ENCODE measurements around the gene PUM1.

Gene PUM1

DNA sequence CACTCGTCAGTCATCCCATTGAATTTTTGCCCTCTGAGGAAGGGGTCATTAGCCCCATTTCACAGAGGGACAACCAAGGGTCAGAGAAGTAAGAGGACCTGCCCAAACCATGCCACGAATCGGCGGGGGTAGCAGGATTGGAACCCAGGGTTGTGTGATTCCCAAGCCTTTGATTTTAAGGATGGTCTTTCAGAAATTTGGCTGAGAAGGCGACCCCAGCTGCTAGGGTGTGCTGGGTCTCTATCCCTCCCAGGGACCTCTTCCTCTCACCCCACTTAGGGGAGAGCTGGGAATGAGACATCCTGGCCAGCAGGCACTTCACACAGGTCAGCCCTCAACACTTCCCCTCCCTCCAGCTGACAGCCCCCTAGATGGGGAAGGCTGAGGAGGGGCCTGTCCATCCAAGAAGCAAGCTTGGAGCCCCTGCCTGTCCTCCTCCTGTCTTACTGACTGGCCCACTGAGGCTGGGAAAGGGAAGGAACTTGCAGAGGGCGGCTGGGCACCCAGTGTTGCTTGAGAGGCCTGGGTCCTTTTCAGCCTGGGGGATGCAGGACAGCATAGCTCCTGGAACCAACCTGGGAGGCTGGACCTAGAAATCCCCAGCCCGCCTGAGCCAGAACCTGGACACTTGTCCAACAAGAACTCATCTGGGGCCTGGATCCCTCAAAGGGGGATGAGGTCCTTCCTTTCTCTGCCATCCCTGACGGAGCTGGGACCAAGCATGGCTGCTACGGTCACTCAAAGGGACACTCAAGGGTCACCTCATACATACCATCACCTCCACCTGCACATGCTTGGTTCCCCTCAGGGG is 158.7 kb downstream of the PUM1 start:
- TF ChIP-seq, protein P1, sequence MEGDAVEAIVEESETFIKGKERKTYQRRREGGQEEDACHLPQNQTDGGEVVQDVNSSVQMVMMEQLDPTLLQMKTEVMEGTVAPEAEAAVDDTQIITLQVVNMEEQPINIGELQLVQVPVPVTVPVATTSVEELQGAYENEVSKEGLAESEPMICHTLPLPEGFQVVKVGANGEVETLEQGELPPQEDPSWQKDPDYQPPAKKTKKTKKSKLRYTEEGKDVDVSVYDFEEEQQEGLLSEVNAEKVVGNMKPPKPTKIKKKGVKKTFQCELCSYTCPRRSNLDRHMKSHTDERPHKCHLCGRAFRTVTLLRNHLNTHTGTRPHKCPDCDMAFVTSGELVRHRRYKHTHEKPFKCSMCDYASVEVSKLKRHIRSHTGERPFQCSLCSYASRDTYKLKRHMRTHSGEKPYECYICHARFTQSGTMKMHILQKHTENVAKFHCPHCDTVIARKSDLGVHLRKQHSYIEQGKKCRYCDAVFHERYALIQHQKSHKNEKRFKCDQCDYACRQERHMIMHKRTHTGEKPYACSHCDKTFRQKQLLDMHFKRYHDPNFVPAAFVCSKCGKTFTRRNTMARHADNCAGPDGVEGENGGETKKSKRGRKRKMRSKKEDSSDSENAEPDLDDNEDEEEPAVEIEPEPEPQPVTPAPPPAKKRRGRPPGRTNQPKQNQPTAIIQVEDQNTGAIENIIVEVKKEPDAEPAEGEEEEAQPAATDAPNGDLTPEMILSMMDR (conservative IDR thresholded peaks at IDR 0.05; ENCODE audit: low read depth, low read length), result no peak
- H3K4me3 ChIP-seq (ENCODE audit: low read length), result peak overlapping the region; percentile 52

GRCh38 chr1:30905916-30906620 is 159.4 kb downstream of the PUM1 start:
- H3K4me3 ChIP-seq (ENCODE audit: low read length), result no peak overlapping the region
- no peak for DNase-seq (ENCODE audit: low read depth)
- TF ChIP-seq, protein P1 (conservative IDR thresholded peaks at IDR 0.05; ENCODE audit: low read depth, low read length), result no peak

More for the DNA sequence above, 158.7 kb downstream of the PUM1 start:
- DNase-seq (ENCODE audit: low read depth), result no peak

DNA sequence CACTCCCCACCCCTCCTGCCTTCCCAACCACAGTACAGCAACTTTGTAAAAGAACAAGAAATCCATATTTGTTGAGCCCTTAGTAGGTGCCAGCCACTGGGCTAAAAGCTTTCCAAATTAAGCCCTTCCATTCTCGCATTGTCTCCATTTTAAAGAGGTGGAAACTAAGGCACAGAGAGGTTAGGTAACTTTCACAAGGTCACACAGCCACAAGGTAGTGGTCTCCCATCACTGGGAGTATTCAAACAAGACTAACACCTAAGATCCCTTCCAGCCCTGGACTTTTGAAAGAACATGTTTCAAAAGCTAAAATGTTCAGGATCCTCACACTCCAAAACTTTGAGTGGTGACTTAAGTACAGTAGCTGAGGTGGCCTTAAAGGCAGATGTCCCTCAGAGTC is 160.1 kb downstream of the PUM1 start:
- no peak overlapping the region for H3K4me3 ChIP-seq (ENCODE audit: low read length)
- no peak for DNase-seq (ENCODE audit: low read depth)
- TF ChIP-seq, protein P1 (conservative IDR thresholded peaks at IDR 0.05; ENCODE audit: low read depth, low read length), result no peak

GRCh38 chr1:30904962-30905335 is 160.6 kb downstream of the PUM1 start:
- TF ChIP-seq, protein P1 (conservative IDR thresholded peaks at IDR 0.05; ENCODE audit: low read depth, low read length), result no peak
- DNase-seq (ENCODE audit: low read depth), result no peak
- H3K4me3 ChIP-seq (ENCODE audit: low read length), result no peak overlapping the region

DNA sequence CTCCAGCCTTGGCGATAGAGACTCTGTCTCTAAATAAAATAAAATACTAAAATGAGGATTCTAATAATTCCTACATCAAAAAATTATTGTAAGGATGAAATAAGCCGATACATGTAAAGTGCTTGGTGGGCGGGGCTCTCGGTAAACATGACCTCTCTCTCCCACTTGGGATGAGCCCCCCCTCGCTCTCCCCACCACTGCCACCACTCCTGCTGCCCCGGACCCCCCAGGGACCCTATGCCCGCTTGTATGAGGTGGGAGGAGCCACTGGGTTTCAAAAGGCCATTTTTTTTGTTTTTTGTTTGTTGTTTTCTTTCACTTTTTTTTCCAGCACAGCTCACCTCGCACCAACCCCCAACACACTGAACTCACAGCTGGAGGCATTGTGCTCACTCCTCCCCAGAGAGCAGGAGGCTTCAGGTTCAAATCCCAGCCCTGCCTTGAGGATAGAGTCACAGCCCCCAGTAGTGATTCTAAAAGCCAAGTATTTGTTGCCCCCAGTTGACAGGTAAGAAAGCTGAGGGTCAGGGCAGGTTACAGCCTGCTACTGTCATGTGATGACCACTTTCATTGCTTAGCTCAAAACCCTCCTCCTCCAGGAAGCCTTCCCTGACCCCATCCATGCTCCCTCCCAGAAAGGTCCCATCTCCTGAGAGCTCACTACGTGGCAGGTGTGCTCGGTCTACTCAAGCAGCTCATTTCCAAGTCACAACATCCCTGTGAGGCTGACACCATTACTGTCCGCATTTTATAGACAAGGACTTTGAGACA is 161.1 kb downstream of the PUM1 start:
- TF ChIP-seq, protein P1 (conservative IDR thresholded peaks at IDR 0.05; ENCODE audit: low read depth, low read length), result no peak
- no peak overlapping the region for H3K4me3 ChIP-seq (ENCODE audit: low read length)
- DNase-seq (ENCODE audit: low read depth), result no peak

DNA sequence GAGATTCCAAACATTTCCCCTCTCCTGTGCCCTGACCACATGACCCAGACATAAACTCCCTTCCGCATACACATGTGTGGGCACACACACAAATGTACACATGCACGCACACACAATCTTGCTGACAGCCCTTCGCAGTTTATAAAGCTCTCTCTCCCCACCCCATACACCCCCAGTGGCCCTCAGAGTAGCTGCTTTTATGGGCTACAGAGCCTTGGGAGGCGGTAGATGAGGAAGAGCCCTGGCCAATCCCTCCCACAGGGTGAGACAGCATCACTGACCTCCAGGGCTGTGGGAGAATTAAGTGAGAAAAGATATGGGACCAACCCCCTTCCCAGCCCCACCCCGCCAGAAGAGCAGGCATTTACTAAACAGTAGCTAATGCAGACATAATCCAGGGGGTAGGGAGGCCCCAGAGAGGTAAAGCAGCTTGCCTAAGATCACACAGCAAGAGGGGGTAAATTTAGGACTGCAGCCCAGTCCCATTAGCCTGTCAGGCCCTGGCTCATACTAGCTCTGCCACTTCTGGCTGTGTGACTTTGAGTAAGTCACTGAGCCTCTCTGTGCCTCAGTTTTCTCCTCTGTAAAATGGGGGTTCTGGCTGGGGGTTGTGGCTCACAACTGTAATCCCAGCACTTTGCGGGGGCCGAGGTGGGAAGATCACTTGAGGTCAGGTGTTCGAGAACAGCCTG is 162.0 kb downstream of the PUM1 start:
- TF ChIP-seq, protein P1 (conservative IDR thresholded peaks at IDR 0.05; ENCODE audit: low read depth, low read length), result no peak
- no peak for DNase-seq (ENCODE audit: low read depth)
- H3K4me3 ChIP-seq (ENCODE audit: low read length), result no peak overlapping the region
